ENCODE data around the gene HSD17B14. TPM values are rescaled to one million over a fixed set of nuclear protein-coding genes. Genes with fewer than 3 reads are reported as not detected.

Gene HSD17B14
- total and polyA plus RNA-seq, 2 of the 13 experiments (the other 11 are each of a cell fraction or from before 2014, with no cell fraction given), result 0.58 to 1.2 TPM

DNA sequence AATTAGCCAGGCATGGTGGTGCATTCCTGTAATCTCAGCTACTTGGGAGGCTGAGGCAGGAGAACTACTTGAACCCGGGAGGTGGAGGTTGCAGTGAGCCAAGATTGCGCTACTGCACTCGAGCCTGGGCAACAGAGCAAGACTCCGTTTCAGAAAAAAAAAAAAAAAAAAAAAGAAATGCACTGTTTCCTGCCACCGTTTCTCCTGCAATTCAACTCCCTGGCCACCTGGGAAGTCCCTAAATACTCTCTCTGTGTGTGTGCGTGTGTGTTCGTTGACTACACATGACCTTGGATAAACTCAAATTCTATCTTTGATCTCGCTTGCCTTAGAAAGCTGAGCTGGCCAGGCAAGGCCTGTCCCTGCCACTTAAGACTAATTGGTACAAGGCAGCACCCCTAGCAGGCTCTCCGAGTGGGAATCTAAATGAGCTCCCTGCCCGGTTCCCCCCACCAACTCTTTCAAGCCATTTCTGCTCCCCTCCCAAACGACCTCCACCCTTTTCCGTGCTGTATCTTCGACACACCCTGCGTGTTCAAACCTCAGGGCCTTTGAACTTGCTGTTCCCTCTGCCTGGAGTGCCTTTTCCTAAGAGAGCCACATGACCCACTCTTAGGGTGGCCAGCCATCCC is 20.3 kb downstream of the HSD17B14 start (continued):
- TF ChIP-seq NFRKB (IDR thresholded peaks at IDR 0.05) (no peak), HMG20A (CRISPR knock-in tag; IDR thresholded peaks at IDR 0.05; ENCODE audit: borderline replicate concordance) (peak; percentile 35; the same call in 1 of the 2 replicates), HOXA3 (CRISPR knock-in tag; IDR thresholded peaks at IDR 0.05) (no peak), MED1 (CRISPR knock-in tag; IDR thresholded peaks at IDR 0.05) (peak; percentile 46), WIZ (CRISPR knock-in tag; IDR thresholded peaks at IDR 0.05) (no peak), SRY (CRISPR knock-in tag; IDR thresholded peaks at IDR 0.05) (no peak), ZFYVE20 (CRISPR knock-in tag; IDR thresholded peaks at IDR 0.05; ENCODE audit: borderline replicate concordance, low read depth) (no peak), THAP11 (CRISPR knock-in tag; IDR thresholded peaks at IDR 0.05) (peak; percentile 46; the same call in 1 of the 2 replicates), TP53 (CRISPR knock-in tag; conservative IDR thresholded peaks at IDR 0.05) (no peak), SALL1 (CRISPR knock-in tag; IDR thresholded peaks at IDR 0.05) (0 out of 2 replicates have a peak, but pooled peaks have one; percentile 38), KMT2A (CRISPR knock-in tag; IDR thresholded peaks at IDR 0.05) (no peak), ZNF441 (CRISPR knock-in tag; IDR thresholded peaks at IDR 0.05; ENCODE audit: borderline replicate concordance) (0 out of 2 replicates have a peak, but pooled peaks have one; percentile 9), TBX2 (CRISPR knock-in tag; IDR thresholded peaks at IDR 0.05; ENCODE audit: borderline replicate concordance) (peak; percentile 60; the same call in 1 of the 2 replicates), ZNF816 (CRISPR knock-in tag; IDR thresholded peaks at IDR 0.05; ENCODE audit: borderline replicate concordance) (no peak), HNF4A (CRISPR knock-in tag; IDR thresholded peaks at IDR 0.05) (peak; percentile 29; the same call in 1 of the 2 replicates), CEBPG (CRISPR knock-in tag; IDR thresholded peaks at IDR 0.05) (0 out of 2 replicates have a peak, but pooled peaks have one; percentile 28), GATAD2A (CRISPR knock-in tag; IDR thresholded peaks at IDR 0.05) (peak; percentile 57), SOX13 (IDR thresholded peaks at IDR 0.05) (no peak), SOX13 (CRISPR knock-in tag; conservative IDR thresholded peaks at IDR 0.05 in 1 of 2, IDR thresholded peaks at IDR 0.05 in 1 of 2) (peak in 1 of 2 experiments; percentile 23; a peak in 1 of 4 replicates), ZNF746 (CRISPR knock-in tag; IDR thresholded peaks at IDR 0.05) (peak; percentile 20; the same call in 1 of the 2 replicates), SATB2 (CRISPR knock-in tag; IDR thresholded peaks at IDR 0.05) (no peak)
- TF ChIP-seq, protein P1, sequence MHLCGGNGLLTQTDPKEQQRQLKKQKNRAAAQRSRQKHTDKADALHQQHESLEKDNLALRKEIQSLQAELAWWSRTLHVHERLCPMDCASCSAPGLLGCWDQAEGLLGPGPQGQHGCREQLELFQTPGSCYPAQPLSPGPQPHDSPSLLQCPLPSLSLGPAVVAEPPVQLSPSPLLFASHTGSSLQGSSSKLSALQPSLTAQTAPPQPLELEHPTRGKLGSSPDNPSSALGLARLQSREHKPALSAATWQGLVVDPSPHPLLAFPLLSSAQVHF (CRISPR knock-in tag; IDR thresholded peaks at IDR 0.05), result no peak
- TF ChIP-seq, protein P2, sequence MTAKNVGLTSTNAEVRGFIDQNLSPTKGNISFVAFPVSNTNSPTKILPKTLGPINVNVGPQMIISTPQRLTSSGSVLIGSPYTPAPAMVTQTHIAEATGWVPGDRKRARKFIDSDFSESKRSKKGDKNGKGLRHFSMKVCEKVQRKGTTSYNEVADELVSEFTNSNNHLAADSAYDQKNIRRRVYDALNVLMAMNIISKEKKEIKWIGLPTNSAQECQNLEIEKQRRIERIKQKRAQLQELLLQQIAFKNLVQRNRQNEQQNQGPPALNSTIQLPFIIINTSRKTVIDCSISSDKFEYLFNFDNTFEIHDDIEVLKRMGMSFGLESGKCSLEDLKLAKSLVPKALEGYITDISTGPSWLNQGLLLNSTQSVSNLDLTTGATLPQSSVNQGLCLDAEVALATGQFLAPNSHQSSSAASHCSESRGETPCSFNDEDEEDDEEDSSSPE (CRISPR knock-in tag; IDR thresholded peaks at IDR 0.05), result no peak
- TF ChIP-seq, protein P3, sequence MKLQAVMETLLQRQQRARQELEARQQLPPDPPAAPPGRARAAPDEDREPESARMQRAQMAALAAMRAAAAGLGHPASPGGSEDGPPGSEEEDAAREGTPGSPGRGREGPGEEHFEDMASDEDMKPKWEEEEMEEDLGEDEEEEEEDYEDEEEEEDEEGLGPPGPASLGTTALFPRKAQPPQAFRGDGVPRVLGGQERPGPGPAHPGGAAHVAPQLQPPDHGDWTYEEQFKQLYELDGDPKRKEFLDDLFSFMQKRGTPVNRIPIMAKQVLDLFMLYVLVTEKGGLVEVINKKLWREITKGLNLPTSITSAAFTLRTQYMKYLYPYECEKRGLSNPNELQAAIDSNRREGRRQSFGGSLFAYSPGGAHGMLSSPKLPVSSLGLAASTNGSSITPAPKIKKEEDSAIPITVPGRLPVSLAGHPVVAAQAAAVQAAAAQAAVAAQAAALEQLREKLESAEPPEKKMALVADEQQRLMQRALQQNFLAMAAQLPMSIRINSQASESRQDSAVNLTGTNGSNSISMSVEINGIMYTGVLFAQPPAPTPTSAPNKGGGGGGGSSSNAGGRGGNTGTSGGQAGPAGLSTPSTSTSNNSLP (IDR thresholded peaks at IDR 0.05; ENCODE audit: low read depth, low read length), result peak; percentile 59; the same call in 1 of the 2 replicates
- TF ChIP-seq, protein P4, sequence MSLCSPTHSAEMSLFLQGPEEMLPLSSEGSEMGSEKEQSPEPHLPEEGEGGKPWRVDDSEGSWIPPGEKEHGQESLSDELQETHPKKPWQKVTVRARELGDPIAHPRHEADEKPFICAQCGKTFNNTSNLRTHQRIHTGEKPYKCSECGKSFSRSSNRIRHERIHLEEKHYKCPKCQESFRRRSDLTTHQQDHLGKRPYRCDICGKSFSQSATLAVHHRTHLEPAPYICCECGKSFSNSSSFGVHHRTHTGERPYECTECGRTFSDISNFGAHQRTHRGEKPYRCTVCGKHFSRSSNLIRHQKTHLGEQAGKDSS (CRISPR knock-in tag; IDR thresholded peaks at IDR 0.05; ENCODE audit: borderline replicate concordance, low read depth), result no peak
- TF ChIP-seq, protein P5, sequence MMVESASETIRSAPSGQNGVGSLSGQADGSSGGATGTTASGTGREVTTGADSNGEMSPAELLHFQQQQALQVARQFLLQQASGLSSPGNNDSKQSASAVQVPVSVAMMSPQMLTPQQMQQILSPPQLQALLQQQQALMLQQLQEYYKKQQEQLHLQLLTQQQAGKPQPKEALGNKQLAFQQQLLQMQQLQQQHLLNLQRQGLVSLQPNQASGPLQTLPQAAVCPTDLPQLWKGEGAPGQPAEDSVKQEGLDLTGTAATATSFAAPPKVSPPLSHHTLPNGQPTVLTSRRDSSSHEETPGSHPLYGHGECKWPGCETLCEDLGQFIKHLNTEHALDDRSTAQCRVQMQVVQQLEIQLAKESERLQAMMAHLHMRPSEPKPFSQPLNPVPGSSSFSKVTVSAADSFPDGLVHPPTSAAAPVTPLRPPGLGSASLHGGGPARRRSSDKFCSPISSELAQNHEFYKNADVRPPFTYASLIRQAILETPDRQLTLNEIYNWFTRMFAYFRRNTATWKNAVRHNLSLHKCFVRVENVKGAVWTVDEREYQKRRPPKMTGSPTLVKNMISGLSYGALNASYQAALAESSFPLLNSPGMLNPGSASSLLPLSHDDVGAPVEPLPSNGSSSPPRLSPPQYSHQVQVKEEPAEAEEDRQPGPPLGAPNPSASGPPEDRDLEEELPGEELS (CRISPR knock-in tag; IDR thresholded peaks at IDR 0.05), result 0 out of 2 replicates have a peak, but pooled peaks have one; percentile 21

Measured in HepG2 (cell line).